HEK293 (cell line): ENCODE measurements around the gene EDARADD.

Experiments
- BCL11B ChIP-seq: fragments of 450-650 bp; formaldehyde crosslinking; IDR thresholded peaks from 2 replicates; pipeline ENCODE4 v1.5.1; 2016; ENCODE audit warnings: low read depth, missing biosample characterization, missing genetic modification characterization
- CTCF ChIP-seq: fragments of 450-650 bp; formaldehyde crosslinking; IDR thresholded peaks from 2 replicates; pipeline ENCODE4 v1.5.1; 2016; ENCODE audit warnings: missing biosample characterization, missing genetic modification characterization
- HIC1 ChIP-seq: fragments of 450-650 bp; formaldehyde crosslinking; IDR thresholded peaks from 2 replicates; pipeline ENCODE4 v1.5.1; 2016; ENCODE audit warnings: missing biosample characterization, missing genetic modification characterization
- HOXD13 ChIP-seq: sonication (generic); formaldehyde crosslinking; IDR thresholded peaks from 2 replicates; pipeline ENCODE4 v1.8.0; 2022; ENCODE audit warnings: missing genetic modification reagents, borderline replicate concordance
- ZBTB11 ChIP-seq: fragments of 450-650 bp; formaldehyde crosslinking; conservative IDR thresholded peaks from 2 replicates; pipeline ENCODE4 v1.5.1; 2016; ENCODE audit warnings: low read depth, missing biosample characterization, missing genetic modification characterization
- ZBTB17 ChIP-seq: fragments of 450-650 bp; formaldehyde crosslinking; IDR thresholded peaks from 2 replicates; pipeline ENCODE4 v1.5.1; 2016; ENCODE audit warnings: missing biosample characterization, missing genetic modification characterization
- ZBTB7A ChIP-seq: fragments of 450-650 bp; formaldehyde crosslinking; IDR thresholded peaks from 2 replicates; pipeline ENCODE4 v1.5.1; 2016; ENCODE audit warnings: low read depth, missing biosample characterization, missing genetic modification characterization
- ZBTB8A ChIP-seq: fragments of 450-650 bp; formaldehyde crosslinking; IDR thresholded peaks from 2 replicates; pipeline ENCODE4 v1.5.1; 2016; ENCODE audit warnings: missing biosample characterization, missing genetic modification characterization
- ZEB2 ChIP-seq: fragments of 450-650 bp; formaldehyde crosslinking; IDR thresholded peaks from 2 replicates; pipeline ENCODE4 v1.5.1; 2016; ENCODE audit warnings: missing biosample characterization, missing genetic modification characterization
- ZFP37 ChIP-seq: fragments of 450-650 bp; formaldehyde crosslinking; IDR thresholded peaks from 2 replicates; pipeline ENCODE4 v1.5.1; 2016; ENCODE audit warnings: missing biosample characterization, missing genetic modification characterization
- ZNF19 ChIP-seq: fragments of 450-650 bp; formaldehyde crosslinking; IDR thresholded peaks from 2 replicates; pipeline ENCODE4; 2016; ENCODE audit warnings: missing biosample characterization, missing genetic modification characterization, low read depth
- ZNF214 ChIP-seq: fragments of 450-650 bp; formaldehyde crosslinking; IDR thresholded peaks from 2 replicates; pipeline ENCODE4 v1.5.1; 2017; ENCODE audit warnings: missing biosample characterization, mild to moderate bottlenecking, missing genetic modification characterization, borderline replicate concordance
- ZNF274 ChIP-seq, 2 experiments: fragments of 200-500 bp in 1 of 2; fragments of 450-650 bp in 1 of 2; sonication (Bioruptor generic) in 1 of 2; formaldehyde crosslinking in 1 of 2; IDR thresholded peaks; 2 replicates each; pipeline versions ENCODE4 v1.5.1 to v1.6.1; 2014 to 2016; ENCODE audit warnings: borderline replicate concordance in 1 of 2, inconsistent platforms in 1 of 2, low read length in 1 of 2, missing biosample characterization in 1 of 2, missing genetic modification characterization in 1 of 2
- ZNF335 ChIP-seq: fragments of 450-650 bp; formaldehyde crosslinking; conservative IDR thresholded peaks from 2 replicates; pipeline ENCODE4 v1.5.1; 2016; ENCODE audit warnings: missing biosample characterization, missing genetic modification characterization
- ZNF394 ChIP-seq: fragments of 450-650 bp; formaldehyde crosslinking; IDR thresholded peaks from 2 replicates; pipeline ENCODE4 v1.5.1; 2016; ENCODE audit warnings: missing biosample characterization, missing genetic modification characterization, mild to moderate bottlenecking, moderate library complexity, borderline replicate concordance
- ZNF404 ChIP-seq: fragments of 450-650 bp; formaldehyde crosslinking; IDR thresholded peaks from 2 replicates; pipeline ENCODE4 v1.5.1; 2017; ENCODE audit warnings: missing biosample characterization, missing genetic modification characterization
- ZNF433 ChIP-seq: fragments of 450-650 bp; formaldehyde crosslinking; IDR thresholded peaks from 2 replicates; pipeline ENCODE4 v1.5.1; 2016; ENCODE audit warnings: missing biosample characterization, missing genetic modification characterization, low read depth
- ZNF449 ChIP-seq: fragments of 450-650 bp; formaldehyde crosslinking; IDR thresholded peaks from 2 replicates; pipeline ENCODE4 v1.5.1; 2017; ENCODE audit warnings: missing biosample characterization, mild to moderate bottlenecking, missing genetic modification characterization, moderate library complexity
- ZNF555 ChIP-seq: fragments of 450-650 bp; formaldehyde crosslinking; conservative IDR thresholded peaks from 2 replicates; pipeline ENCODE4 v1.5.1; 2017; ENCODE audit warnings: missing biosample characterization, mild to moderate bottlenecking, missing genetic modification characterization, inconsistent platforms
- ZNF558 ChIP-seq: fragments of 450-650 bp; formaldehyde crosslinking; IDR thresholded peaks from 2 replicates; pipeline ENCODE4 v1.5.1; 2016; ENCODE audit warnings: missing biosample characterization, missing genetic modification characterization
- ZNF580 ChIP-seq: fragments of 450-650 bp; formaldehyde crosslinking; IDR thresholded peaks from 2 replicates; pipeline ENCODE4 v1.5.1; 2016; ENCODE audit warnings: missing biosample characterization, missing genetic modification characterization
- ZNF654 ChIP-seq: fragments of 450-650 bp; formaldehyde crosslinking; IDR thresholded peaks from 2 replicates; pipeline ENCODE4 v1.5.1; 2016; ENCODE audit warnings: low read depth, missing biosample characterization, missing genetic modification characterization
- ZNF670 ChIP-seq: fragments of 450-650 bp; formaldehyde crosslinking; IDR thresholded peaks from 2 replicates; pipeline ENCODE4 v1.5.1; 2016; ENCODE audit warnings: missing biosample characterization, missing genetic modification characterization, low read depth
- ZNF677 ChIP-seq: fragments of 450-650 bp; IDR thresholded peaks from 2 replicates; pipeline ENCODE4 v1.5.0; 2018; ENCODE audit warnings: missing biosample characterization, mild to moderate bottlenecking, missing genetic modification characterization, moderate library complexity
- ZNF791 ChIP-seq: fragments of 450-650 bp; formaldehyde crosslinking; IDR thresholded peaks from 2 replicates; pipeline ENCODE4 v1.5.1; 2016; ENCODE audit warnings: missing biosample characterization, missing genetic modification characterization
- ZNF830 ChIP-seq: fragments of 450-650 bp; IDR thresholded peaks from 2 replicates; pipeline ENCODE4 v1.5.0; 2018; ENCODE audit warnings: missing biosample characterization, missing genetic modification characterization, low read depth, mild to moderate bottlenecking, moderate library complexity
- ZSCAN5A ChIP-seq: fragments of 450-650 bp; formaldehyde crosslinking; IDR thresholded peaks from 2 replicates; pipeline ENCODE4 v1.5.1; 2016; ENCODE audit warnings: missing biosample characterization, missing genetic modification characterization

The EDARADD gene

GRCh38 chr1:236524142-236524894 is 130.2 kb downstream of the EDARADD start (continued):
- TF ChIP-seq CTCF (tag by site-specific recombination) (no peak; the same call in 1 of the 2 replicates), ZNF274 (IDR thresholded peaks at IDR 0.05; ENCODE audit: low read length) (no peak), ZNF274 (tag by site-specific recombination; IDR thresholded peaks at IDR 0.05; ENCODE audit: borderline replicate concordance) (no peak), ZNF791 (tag by site-specific recombination) (no peak), BCL11B (no peak), ZNF677 (tag by site-specific recombination) (no peak), HOXD13 (CRISPR knock-in tag) (no peak), ZBTB8A (tag by site-specific recombination) (peak; percentile 5; the same call in 1 of the 2 replicates), ZNF394 (no peak; the same call in 1 of the 2 replicates), ZNF433 (tag by site-specific recombination) (no peak), HIC1 (tag by site-specific recombination) (no peak), ZNF335 (tag by site-specific recombination) (peak; percentile 88), ZBTB17 (tag by site-specific recombination) (peak; percentile 90), ZFP37 (tag by site-specific recombination) (no peak), ZNF670 (tag by site-specific recombination) (no peak), ZNF404 (tag by site-specific recombination) (no peak), ZBTB11 (tag by site-specific recombination) (peak; percentile 83), ZNF19 (no peak), ZSCAN5A (tag by site-specific recombination) (peak; percentile 47; the same call in 1 of the 2 replicates), ZEB2 (tag by site-specific recombination) (peak; percentile 78), ZBTB7A (tag by site-specific recombination) (no peak), ZNF449 (no peak), ZNF654 (no peak), ZNF580 (tag by site-specific recombination) (0 out of 2 replicates have a peak, but pooled peaks have one; percentile 25), ZNF830 (tag by site-specific recombination) (no peak), ZNF214 (tag by site-specific recombination) (no peak), ZNF558 (tag by site-specific recombination) (no peak), ZNF555 (tag by site-specific recombination) (no peak)
